Neural cell (in vitro differentiated cells): ENCODE measurements around the gene WNK2. TPM values are rescaled to one million over a fixed set of nuclear protein-coding genes. Genes with fewer than 3 reads are reported as not detected.

Experiments
- H2AFZ ChIP-seq: fragments of 200-600, 300-800 bp; sonication (generic), shearing (Covaris generic); 2 replicates; pipeline ENCODE4 v1.6.0; 2014; ENCODE audit warnings: low read depth, mild to moderate bottlenecking, antibody characterized with exemption, low read length, moderate library complexity
- H3F3A ChIP-seq: fragments of 200-600 bp; shearing (Covaris generic); 2 replicates; pipeline ENCODE4 v1.6.1; 2016; ENCODE audit warnings: mild to moderate bottlenecking, moderate library complexity, mixed read lengths, antibody characterized with exemption, low read length; ENCODE audit not compliant: insufficient read depth, poor library complexity, severe bottlenecking
- H3K27ac ChIP-seq: fragments of 200-600, 300-800 bp; sonication (generic), shearing (Covaris generic); 2 replicates; pipeline ENCODE4 v1.5.1; 2014; ENCODE audit warnings: mild to moderate bottlenecking, low read length, moderate library complexity
- H3K27me3 ChIP-seq: fragments of 300-800, 200-600 bp; sonication (generic), shearing (Covaris generic); 2 replicates; pipeline ENCODE4 v1.6.0; 2014; ENCODE audit warnings: mild to moderate bottlenecking, low read depth, low read length, moderate library complexity; ENCODE audit not compliant: insufficient read depth
- H3K36me3 ChIP-seq: fragments of 300-800, 200-600 bp; sonication (generic), shearing (Covaris generic); 2 replicates; pipeline ENCODE4 v1.5.1; 2014; ENCODE audit warnings: mild to moderate bottlenecking, antibody characterized with exemption, low read length, moderate library complexity; ENCODE audit not compliant: insufficient read depth
- H3K4me2 ChIP-seq: fragments of 300-800, 200-600 bp; sonication (generic), shearing (Covaris generic); 2 replicates; pipeline ENCODE4 v1.6.0; 2014; ENCODE audit warnings: mild to moderate bottlenecking, low read length
- H3K4me3 ChIP-seq: fragments of 300-800, 200-600 bp; sonication (generic), shearing (Covaris generic); 2 replicates; pipeline ENCODE4 v1.5.1; 2014; ENCODE audit warnings: mild to moderate bottlenecking, low read length, moderate library complexity
- H3K79me2 ChIP-seq: fragments of 200-600 bp; shearing (Covaris generic); replicated peaks from 2 replicates; pipeline ENCODE4 v1.6.0; 2014; ENCODE audit warnings: mild to moderate bottlenecking, low read length, moderate library complexity; ENCODE audit not compliant: insufficient read depth
- H3K9ac ChIP-seq: fragments of 300-800, 200-600 bp; sonication (generic), shearing (Covaris generic); 2 replicates; pipeline ENCODE4 v1.6.1; 2016; ENCODE audit warnings: mild to moderate bottlenecking, low read length, mixed read lengths
- H3K9me2 ChIP-seq: fragments of 200-600 bp; shearing (Covaris generic); 2 replicates; pipeline ENCODE4 v1.6.1; 2016; ENCODE audit warnings: mild to moderate bottlenecking, low read length, mixed read lengths; ENCODE audit not compliant: insufficient read depth
- H3K9me3 ChIP-seq: fragments of 200-600, 300-800 bp; sonication (generic), shearing (Covaris generic); 2 replicates; pipeline ENCODE4 v1.6.1; 2016; ENCODE audit warnings: mild to moderate bottlenecking, mixed run types, low read length, moderate library complexity, mixed read lengths
- H4K20me1 ChIP-seq: fragments of 200-600 bp; shearing (Covaris generic); 2 replicates; pipeline ENCODE4 v1.6.1; 2016; ENCODE audit warnings: mild to moderate bottlenecking, mixed run types; ENCODE audit not compliant: insufficient read depth
- CTCF ChIP-seq: fragments of 450-650 bp; IDR thresholded peaks from 2 replicates; pipeline ENCODE4 v1.5.1; 2014; ENCODE audit warnings: antibody characterized with exemption, mild to moderate bottlenecking, moderate library complexity; ENCODE audit not compliant: poor library complexity, severe bottlenecking
- EP300 ChIP-seq: fragments of 450-650 bp; conservative IDR thresholded peaks from 2 replicates; pipeline ENCODE4 v1.6.1; 2014; ENCODE audit warnings: antibody characterized with exemption, mild to moderate bottlenecking, moderate library complexity; ENCODE audit not compliant: poor library complexity, severe bottlenecking
- EZH2 ChIP-seq: fragments of 200-600, 300-800 bp; shearing (Covaris generic), sonication (generic); IDR thresholded peaks from 2 replicates; pipeline ENCODE4 v1.6.1; 2014; ENCODE audit warnings: antibody characterized with exemption, low read length, borderline replicate concordance, mild to moderate bottlenecking; ENCODE audit not compliant: insufficient read depth, poor library complexity, severe bottlenecking
- MXI1 ChIP-seq: fragments of 450-650 bp; conservative IDR thresholded peaks from 2 replicates; pipeline ENCODE4 v1.6.1; 2014; ENCODE audit warnings: antibody characterized with exemption, mild to moderate bottlenecking; ENCODE audit not compliant: poor library complexity, severe bottlenecking
- POLR2AphosphoS5 ChIP-seq: IDR thresholded peaks from 2 replicates; pipeline ENCODE4 v1.6.1; 2012
- RAD21 ChIP-seq: fragments of 450-650 bp; conservative IDR thresholded peaks from 2 replicates; pipeline ENCODE4 v1.6.1; 2014; ENCODE audit warnings: antibody characterized with exemption, mild to moderate bottlenecking, moderate library complexity
- REST ChIP-seq: IDR thresholded peaks from 2 replicates; pipeline ENCODE4 v1.6.1; 2012; ENCODE audit warnings: borderline replicate concordance
- SMC3 ChIP-seq: fragments of 450-650 bp; conservative IDR thresholded peaks from 2 replicates; pipeline ENCODE4 v1.6.1; 2014; ENCODE audit warnings: antibody characterized with exemption, mild to moderate bottlenecking, moderate library complexity; ENCODE audit not compliant: poor library complexity
- TAF1 ChIP-seq: IDR thresholded peaks from 2 replicates; pipeline ENCODE4 v1.6.1; 2012; ENCODE audit warnings: low read depth
- polyA plus RNA-seq: library from polyadenylated mRNA; depleted of rRNA; stranded (reverse); fragments of >200 nt; gene quantifications from 2 replicates; pipeline ENCODE4 v1.2.3, GENCODE V29; 2014

Gene WNK2
- polyA plus RNA-seq, 1 donor from 2014 or later = 37.1 TPM

- Histone ChIP-seq H4K20me1 (no peaks in the 10 kb centered on the region), H3K4me2 (no peak overlapping the region), H3K27ac (peak overlapping the region; percentile 93), H3F3A (peaks cover 5% of the 10 kb centered on the region), H3K4me3 (peak overlapping the region; percentile 60), H3K27me3 (no peaks in the 10 kb centered on the region), H3K79me2 (peaks cover 29% of the 10 kb centered on the region), H3K9me3 (no peaks in the 10 kb centered on the region), H3K36me3 (no peaks in the 10 kb centered on the region), H3K9ac (peak overlapping the region; percentile 35), H3K9me2 (no peaks in the 10 kb centered on the region), H2AFZ (no peak overlapping the region)
- TF ChIP-seq REST = no peak
- TF ChIP-seq SMC3 = no peak
- no peak for TF ChIP-seq MXI1
- no peak for TF ChIP-seq RAD21
- TF ChIP-seq TAF1 = no peak
- TF ChIP-seq EZH2 = no peak
- TF ChIP-seq CTCF = no peak
- TF ChIP-seq EP300 = no peak
- TF ChIP-seq POLR2AphosphoS5 = no peak
These were observed 22.1 kb downstream of the WNK2 start for GRCh38 chr9:93205896-93206575.

- Histone ChIP-seq H3K36me3 (no peaks in the 10 kb centered on the region), H4K20me1 (no peaks in the 10 kb centered on the region), H3K9me2 (no peaks in the 10 kb centered on the region), H3K27me3 (no peaks in the 10 kb centered on the region), H3F3A (peaks cover 5% of the 10 kb centered on the region), H2AFZ (no peak overlapping the region), H3K4me2 (peak overlapping the region; percentile 90), H3K9ac (peak overlapping the region; percentile 68), H3K9me3 (no peaks in the 10 kb centered on the region), H3K4me3 (peak overlapping the region; percentile 60), H3K79me2 (peaks cover 29% of the 10 kb centered on the region), H3K27ac (peak overlapping the region; percentile 93)
- no peak for TF ChIP-seq POLR2AphosphoS5
- no peak for TF ChIP-seq RAD21
- no peak for TF ChIP-seq REST
- no peak for TF ChIP-seq EZH2
- no peak for TF ChIP-seq MXI1
- no peak for TF ChIP-seq TAF1
These were observed 22.7 kb downstream of the WNK2 start for GRCh38 chr9:93206576-93207155.
